Fibroblast of mammary gland (primary cell): ENCODE data around the gene MT1E.

Experiments
- DNase-seq: peaks from one replicate; pipeline ENCODE4 v3.0.0-alpha.2; 2010; ENCODE audit warnings: low read depth
- H3K4me3 ChIP-seq: 2 replicates; pipeline ENCODE4 v1.5.1; 2011; ENCODE audit warnings: low read depth, mild to moderate bottlenecking, low read length, moderate library complexity; ENCODE audit not compliant: control insufficient read depth
- CTCF ChIP-seq: conservative IDR thresholded peaks from 2 replicates; pipeline ENCODE4 v1.5.1; 2011; ENCODE audit warnings: low read depth, low read length, inconsistent platforms; ENCODE audit not compliant: control insufficient read depth, insufficient read depth

The MT1E gene

GRCh38 chr16:56584276-56584675 lies 41.3 kb upstream of the MT1E start:
- no peak for TF ChIP-seq CTCF
- no peak overlapping the region for H3K4me3 ChIP-seq
- no peak for DNase-seq

GRCh38 chr16:56588781-56589140 lies 36.8 kb upstream of the MT1E start:
- no peak for DNase-seq
- TF ChIP-seq CTCF, result no peak
- H3K4me3 ChIP-seq, result no peak overlapping the region

GRCh38 chr16:56589141-56590039 lies 36.2 kb upstream of the MT1E start, which contains the start of gene MT3:
TSS of gene MT3 (plus strand) at chr16:56589528. CDS start at chr16:56589591, 63 bp downstream.
- DNase-seq, result no peak
- H3K4me3 ChIP-seq, result no peak within 1 kb of the TSS
- TF ChIP-seq CTCF, result no peak

DNA sequence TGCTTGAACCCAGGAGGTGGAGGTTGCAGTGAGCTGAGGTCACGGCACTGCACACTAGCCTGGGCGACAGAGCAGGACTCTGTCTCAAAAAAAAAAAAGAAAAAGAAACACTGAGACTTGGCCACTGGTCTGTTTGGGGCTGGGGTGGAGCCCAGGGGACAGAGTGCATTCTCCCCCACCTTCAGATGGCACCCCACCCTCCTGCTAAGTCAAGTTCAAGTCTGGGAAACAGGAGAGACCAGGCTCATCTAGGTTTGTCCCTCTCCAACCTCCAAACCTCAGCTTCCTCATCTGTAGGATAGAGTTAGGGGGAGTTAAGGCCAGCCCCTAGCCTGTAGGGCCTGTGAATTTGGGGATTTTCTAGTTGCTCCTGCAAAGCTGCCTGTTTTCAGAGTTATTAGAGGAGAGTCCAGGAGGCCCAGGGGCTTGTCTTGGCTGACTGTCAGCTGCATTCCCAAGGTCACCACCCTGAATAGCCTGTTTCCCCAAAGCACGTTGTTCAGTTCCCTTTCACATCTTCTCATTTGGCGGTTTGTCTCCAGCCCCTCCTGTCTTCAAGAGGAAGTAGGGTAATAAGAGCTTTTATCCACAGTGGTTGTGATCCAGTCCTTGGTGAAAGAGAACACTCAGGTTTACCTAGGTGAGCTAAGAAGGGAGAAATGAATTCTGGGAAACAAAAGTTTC lies 34.1 kb upstream of the MT1E start:
- no peak for DNase-seq

DNA sequence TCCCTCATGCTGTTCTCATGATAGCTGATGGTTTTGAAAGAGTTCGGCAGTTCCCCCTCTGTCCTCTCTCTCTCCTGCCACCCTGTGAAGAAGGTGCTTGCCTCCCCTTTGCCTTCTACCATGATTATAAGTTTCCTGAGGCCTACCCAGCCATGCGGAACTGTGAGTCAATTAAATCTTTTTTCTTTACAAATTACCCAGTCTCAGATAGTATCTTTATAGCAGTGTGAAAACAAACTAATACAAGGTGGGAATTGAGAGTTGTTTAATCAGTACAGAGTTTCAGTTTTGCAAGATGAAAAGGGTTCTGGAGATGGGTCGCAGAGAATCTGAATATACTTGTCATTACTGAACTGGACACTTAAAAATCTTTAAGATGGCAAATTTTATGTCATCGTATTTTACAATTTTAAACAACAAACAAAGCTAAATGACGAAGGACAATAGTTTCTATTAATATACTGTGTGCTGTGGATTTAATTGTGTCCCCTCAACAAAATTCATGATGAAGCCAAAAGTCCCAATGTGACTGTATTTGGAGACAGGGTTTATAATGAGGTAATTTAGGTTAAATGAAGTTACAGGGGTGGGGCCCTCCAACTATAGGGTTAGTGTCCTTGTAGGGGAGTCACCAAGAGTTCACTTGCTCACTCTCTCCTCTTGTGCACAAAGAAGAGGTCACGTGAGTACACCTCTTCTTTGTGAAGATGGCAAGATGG lies 31.8 kb upstream of the MT1E start:
- no peak for TF ChIP-seq CTCF
- no peak overlapping the region for H3K4me3 ChIP-seq
- DNase-seq, result no peak

More for the DNA sequence above, 34.1 kb upstream of the MT1E start:
- no peak overlapping the region for H3K4me3 ChIP-seq
- no peak for TF ChIP-seq CTCF

DNA sequence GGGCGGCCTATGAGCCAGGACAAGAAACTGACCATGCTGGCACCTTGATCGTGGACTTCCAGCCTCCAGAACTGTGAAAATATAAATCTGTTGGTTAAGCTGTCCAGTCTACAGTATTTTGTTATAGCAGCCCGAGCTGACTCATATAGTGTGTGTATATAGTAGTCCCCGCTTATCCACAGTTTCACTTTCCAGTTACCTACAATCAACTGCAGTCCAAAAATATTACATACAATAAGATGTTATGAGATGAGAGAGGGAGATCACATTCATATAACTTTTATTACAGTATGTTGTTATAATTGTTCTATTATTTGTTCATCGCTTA lies 31.3 kb upstream of the MT1E start:
- TF ChIP-seq CTCF, result no peak
- DNase-seq, result no peak
- H3K4me3 ChIP-seq, result no peak overlapping the region
